GM21619 (cell line): ENCODE data around the gene ADAM23.
"Not testable (repeated sequence)": the region's sequence is repeated elsewhere in the genome, so short reads cannot be mapped to it uniquely, and the experiment has no call there.

Source experiments
- ATAC-seq: cut with Tn5 transposase; IDR thresholded peaks from one replicate; pipeline ENCODE4 v1.9.1; 2021; ENCODE audit not compliant: unreplicated experiment

The ADAM23 gene

GRCh38 chr2:206442833-206443734 is at the start of gene ADAM23:
Gene ADAM23, plus strand, starts transcription at chr2:206443532. Its CDS starts 335 bp downstream, at chr2:206443867.
- ATAC-seq = peak; percentile 58

- ATAC-seq = no peak
Observed at GRCh38 chr2:206396211-206396610, 47.1 kb upstream of the ADAM23 start.

- not testable (repeated sequence) for ATAC-seq
Observed at GRCh38 chr2:206402956-206403569, 40.3 kb upstream of the ADAM23 start.

- ATAC-seq = peak; percentile 86
Observed at GRCh38 chr2:206408323-206409320, 34.7 kb upstream of the ADAM23 start.

GRCh38 chr2:206410714-206411113 is 32.6 kb upstream of the ADAM23 start:
- ATAC-seq = no peak

GRCh38 chr2:206415618-206416243 is 27.6 kb upstream of the ADAM23 start:
- ATAC-seq = no peak

GRCh38 chr2:206418968-206419367 is 24.4 kb upstream of the ADAM23 start:
- no peak for ATAC-seq

- no peak for ATAC-seq
Observed at GRCh38 chr2:206420721-206421120, 22.6 kb upstream of the ADAM23 start.

- ATAC-seq = no peak
Observed at GRCh38 chr2:206422493-206422892, 20.8 kb upstream of the ADAM23 start.

- peak; percentile 80 for ATAC-seq
Observed at GRCh38 chr2:206423147-206423546, 20.2 kb upstream of the ADAM23 start.

- no peak for ATAC-seq
Observed at GRCh38 chr2:206424134-206424533, 19.2 kb upstream of the ADAM23 start.

- no peak for ATAC-seq
Observed at GRCh38 chr2:206428783-206429182, 14.5 kb upstream of the ADAM23 start.

- ATAC-seq = no peak
Observed at GRCh38 chr2:206430452-206430851, 12.9 kb upstream of the ADAM23 start.

- ATAC-seq = no peak
Observed at GRCh38 chr2:206431439-206431838, 11.9 kb upstream of the ADAM23 start.

GRCh38 chr2:206432193-206433082 is 10.9 kb upstream of the ADAM23 start:
- no peak for ATAC-seq

- ATAC-seq = no peak
Observed at GRCh38 chr2:206433190-206433589, 10.1 kb upstream of the ADAM23 start.

- ATAC-seq = no peak
Observed at GRCh38 chr2:206433686-206434085, 9.6 kb upstream of the ADAM23 start.

- ATAC-seq = no peak
Observed at GRCh38 chr2:206435742-206436141, 7.6 kb upstream of the ADAM23 start.

- ATAC-seq = no peak
Observed at GRCh38 chr2:206438196-206438724, 5.1 kb upstream of the ADAM23 start.
